Gastroesophageal sphincter (tissue), 4 donors: ENCODE data around the gene EBP. TPM values are rescaled to one million over a fixed set of nuclear protein-coding genes. Genes with fewer than 3 reads are reported as not detected.
A peak's percentile ranks its signal among the peaks of the same experiment; 100 is the strongest.

ENCODE experiments used
- ATAC-seq: fragments of 150-250 bp; one replicate; pipeline ENCODE4 v1.9.1; 2016; ENCODE audit warnings: mild to moderate bottlenecking, moderate library complexity
- H3K27ac ChIP-seq, 4 donors: fragments of 200-600 bp; sonication (generic) in 3 of 4; 1 replicate in 3 of 4; 2 replicates in 1 of 4; pipeline ENCODE4 v1.5.1; 2016 to 2019
- H3K27me3 ChIP-seq: fragments of 200-600 bp; sonication (generic); one replicate; pipeline ENCODE4 v1.5.1; 2019
- H3K36me3 ChIP-seq, 2 donors: fragments of 200-600 bp; sonication (generic); one replicate each; pipeline ENCODE4 v1.5.1; 2019; ENCODE audit warnings: control low read depth in 1 of 2
- H3K4me1 ChIP-seq, 3 donors: fragments of 200-600 bp; sonication (generic); 1 replicate in 2 of 3; 2 replicates in 1 of 3; pipeline ENCODE4 v1.5.1; 2016 to 2019; ENCODE audit warnings: control low read depth in 2 of 3
- H3K4me3 ChIP-seq, 2 donors: fragments of 200-600 bp; sonication (generic); one replicate each; pipeline ENCODE4 v1.5.1; 2019; ENCODE audit warnings: mild to moderate bottlenecking in 1 of 2, moderate library complexity in 1 of 2
- H3K9me3 ChIP-seq, 3 donors: fragments of 200-600 bp; sonication (generic); one replicate each; pipeline ENCODE4 v1.5.1; 2017 to 2019; ENCODE audit warnings: control low read depth in 2 of 3
- EP300 ChIP-seq: sonication (generic); formaldehyde crosslinking; IDR thresholded peaks from one replicate; pipeline ENCODE4 v1.6.1; 2017; ENCODE audit warnings: antibody characterized with exemption, mild to moderate bottlenecking
- POLR2A ChIP-seq, 2 donors: fragments of 450-650 bp; IDR thresholded peaks; one replicate each; pipeline ENCODE4 v1.6.1; 2017; ENCODE audit warnings: antibody characterized with exemption in 2 of 2, mild to moderate bottlenecking in 2 of 2, moderate library complexity in 1 of 2
- POLR2AphosphoS5 ChIP-seq: sonication (generic); formaldehyde crosslinking; IDR thresholded peaks from one replicate; pipeline ENCODE4 v1.6.1; 2017; ENCODE audit warnings: antibody characterized with exemption
- WGBS, 2 donors: methylation state at CpG; one replicate each; pipeline ENCODE4 v1.1.5; 2018; ENCODE audit warnings: low coverage in 1 of 2; 5-methylcytosine and 5-hydroxymethylcytosine counted together
- total RNA-seq, 4 donors: library from RNA; depleted of rRNA; stranded (reverse); fragments of >200 nt; gene quantifications; one replicate each; pipeline ENCODE4 v1.1.0, GENCODE V29; 2016
- TF ChIP-seq, protein P1 (sequence below), 4 experiments: fragments of 200-600 bp in 2 of 4; fragments of 450-650 bp in 2 of 4; sonication (generic) in 1 of 4; IDR thresholded peaks; one replicate each; pipeline ENCODE4 v1.5.1; 2017 to 2019; ENCODE audit warnings: antibody characterized with exemption in 4 of 4, mild to moderate bottlenecking in 2 of 4, moderate library complexity in 2 of 4

EBP gene
- total RNA-seq, 4 donors from 2014 or later, result 12.9 to 17.7 (median 14.5) TPM

DNA sequence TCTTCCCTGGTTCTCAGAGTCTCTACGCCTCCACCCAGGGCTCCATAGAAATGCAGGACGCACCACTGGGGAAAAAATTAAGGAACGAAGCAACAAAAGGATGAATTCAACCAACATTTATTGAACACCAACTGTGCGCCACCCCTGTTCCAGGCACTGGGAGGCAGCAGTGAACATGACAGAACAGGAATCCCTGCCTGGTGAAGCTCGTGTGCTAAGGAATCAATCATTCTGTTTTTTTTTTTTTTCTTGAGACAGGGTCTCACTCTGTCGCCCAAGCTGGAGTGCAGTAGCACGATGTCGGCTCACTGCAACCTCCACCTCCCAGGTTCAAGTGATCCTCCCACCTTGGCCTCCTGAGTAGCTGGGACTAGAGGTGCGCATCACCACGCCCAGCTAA lies 47.5 kb upstream of the EBP start:
- Histone ChIP-seq H3K4me1 (peaks cover 0 to 22% (median 0%) of the 10 kb centered on the region in 3 donors), H3K4me3 (no peak overlapping the region), H3K9me3 (no peaks in the 10 kb centered on the region), H3K27me3 (no peaks in the 10 kb centered on the region), H3K36me3 (peaks cover 0 to 6% of the 10 kb centered on the region in 2 donors), H3K27ac (no peak overlapping the region)
- WGBS, 2 donors, result 45 to 53% methylated on average over 3 of the region's 10 CpGs
- ATAC-seq, result no peak
- TF ChIP-seq, protein P1, sequence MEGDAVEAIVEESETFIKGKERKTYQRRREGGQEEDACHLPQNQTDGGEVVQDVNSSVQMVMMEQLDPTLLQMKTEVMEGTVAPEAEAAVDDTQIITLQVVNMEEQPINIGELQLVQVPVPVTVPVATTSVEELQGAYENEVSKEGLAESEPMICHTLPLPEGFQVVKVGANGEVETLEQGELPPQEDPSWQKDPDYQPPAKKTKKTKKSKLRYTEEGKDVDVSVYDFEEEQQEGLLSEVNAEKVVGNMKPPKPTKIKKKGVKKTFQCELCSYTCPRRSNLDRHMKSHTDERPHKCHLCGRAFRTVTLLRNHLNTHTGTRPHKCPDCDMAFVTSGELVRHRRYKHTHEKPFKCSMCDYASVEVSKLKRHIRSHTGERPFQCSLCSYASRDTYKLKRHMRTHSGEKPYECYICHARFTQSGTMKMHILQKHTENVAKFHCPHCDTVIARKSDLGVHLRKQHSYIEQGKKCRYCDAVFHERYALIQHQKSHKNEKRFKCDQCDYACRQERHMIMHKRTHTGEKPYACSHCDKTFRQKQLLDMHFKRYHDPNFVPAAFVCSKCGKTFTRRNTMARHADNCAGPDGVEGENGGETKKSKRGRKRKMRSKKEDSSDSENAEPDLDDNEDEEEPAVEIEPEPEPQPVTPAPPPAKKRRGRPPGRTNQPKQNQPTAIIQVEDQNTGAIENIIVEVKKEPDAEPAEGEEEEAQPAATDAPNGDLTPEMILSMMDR (IDR thresholded peaks at IDR 0.05), result no peak
- no peak for TF ChIP-seq POLR2A (IDR thresholded peaks at IDR 0.05)
- no peak for TF ChIP-seq EP300
- TF ChIP-seq POLR2AphosphoS5, result no peak

DNA sequence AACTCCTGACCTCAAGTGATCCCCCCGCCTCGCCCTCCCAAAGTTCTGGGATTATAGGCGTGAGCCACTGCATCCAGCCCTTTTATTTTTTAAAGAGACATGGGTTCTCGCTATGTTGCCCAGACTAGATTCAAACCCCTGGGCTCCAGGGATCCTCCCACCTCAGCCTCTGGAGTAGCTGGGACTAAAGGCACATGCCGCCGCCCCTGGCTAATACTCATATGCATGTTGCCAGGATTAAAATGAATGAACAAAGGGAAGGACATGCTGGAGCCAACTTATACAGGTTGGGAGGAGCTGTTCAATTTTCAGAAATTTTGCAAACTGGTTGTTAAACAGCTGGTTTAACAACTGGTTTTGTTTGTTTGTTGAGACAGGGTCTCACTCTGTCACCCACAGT lies 47.0 kb upstream of the EBP start:
- no peaks in the 10 kb centered on the region for H3K9me3 ChIP-seq
- H3K27me3 ChIP-seq, result no peaks in the 10 kb centered on the region
- H3K27ac ChIP-seq, result no peak overlapping the region
- peaks cover 0 to 10% of the 10 kb centered on the region in 2 donors for H3K36me3 ChIP-seq
- 100% methylated on average over 1 of the region's 6 CpGs; no CpG with 5 or more reads in 1 of the 2 donors for WGBS, 2 donors
- no peak for TF ChIP-seq POLR2AphosphoS5
- peaks cover 0 to 22% (median 0%) of the 10 kb centered on the region in 3 donors for H3K4me1 ChIP-seq
- ATAC-seq, result no peak
- H3K4me3 ChIP-seq, result no peak overlapping the region

DNA sequence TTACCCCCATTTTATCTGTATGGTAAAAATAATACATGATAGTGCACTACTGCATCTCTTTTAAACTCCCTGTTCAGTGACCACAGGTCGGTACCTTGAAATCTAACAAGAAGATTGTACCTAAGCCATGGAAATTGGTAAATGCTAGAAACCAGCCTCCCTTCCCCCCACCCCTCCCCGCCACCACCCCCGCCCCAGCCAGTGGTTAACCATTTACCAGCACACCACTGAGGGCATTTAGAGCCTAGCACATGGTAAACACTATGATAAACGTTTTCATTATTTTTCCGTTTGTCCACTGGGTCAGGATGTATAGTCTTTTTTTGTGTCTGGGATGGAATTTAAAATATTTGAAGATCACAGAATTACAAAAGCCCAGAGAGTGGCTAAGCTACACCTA lies 46.3 kb upstream of the EBP start:
- 3 to 43% methylated on average over 2 to 4 of the region's 5 CpGs for WGBS, 2 donors
- no peak for ATAC-seq
- Histone ChIP-seq H3K36me3 (peaks cover 0 to 13% of the 10 kb centered on the region in 2 donors), H3K27me3 (no peaks in the 10 kb centered on the region), H3K4me3 (peak overlapping the region; percentile 70 to 81), H3K4me1 (peaks cover 0 to 22% (median 0%) of the 10 kb centered on the region in 3 donors), H3K27ac (peak overlapping the region in 3 of 4 donors; percentile 81 to 89 (median 85)), H3K9me3 (no peaks in the 10 kb centered on the region)
- TF ChIP-seq EP300 (no peak), POLR2A (IDR thresholded peaks at IDR 0.05) (no peak), POLR2AphosphoS5 (no peak)
- TF ChIP-seq, protein P1 (IDR thresholded peaks at IDR 0.05), result no peak

DNA sequence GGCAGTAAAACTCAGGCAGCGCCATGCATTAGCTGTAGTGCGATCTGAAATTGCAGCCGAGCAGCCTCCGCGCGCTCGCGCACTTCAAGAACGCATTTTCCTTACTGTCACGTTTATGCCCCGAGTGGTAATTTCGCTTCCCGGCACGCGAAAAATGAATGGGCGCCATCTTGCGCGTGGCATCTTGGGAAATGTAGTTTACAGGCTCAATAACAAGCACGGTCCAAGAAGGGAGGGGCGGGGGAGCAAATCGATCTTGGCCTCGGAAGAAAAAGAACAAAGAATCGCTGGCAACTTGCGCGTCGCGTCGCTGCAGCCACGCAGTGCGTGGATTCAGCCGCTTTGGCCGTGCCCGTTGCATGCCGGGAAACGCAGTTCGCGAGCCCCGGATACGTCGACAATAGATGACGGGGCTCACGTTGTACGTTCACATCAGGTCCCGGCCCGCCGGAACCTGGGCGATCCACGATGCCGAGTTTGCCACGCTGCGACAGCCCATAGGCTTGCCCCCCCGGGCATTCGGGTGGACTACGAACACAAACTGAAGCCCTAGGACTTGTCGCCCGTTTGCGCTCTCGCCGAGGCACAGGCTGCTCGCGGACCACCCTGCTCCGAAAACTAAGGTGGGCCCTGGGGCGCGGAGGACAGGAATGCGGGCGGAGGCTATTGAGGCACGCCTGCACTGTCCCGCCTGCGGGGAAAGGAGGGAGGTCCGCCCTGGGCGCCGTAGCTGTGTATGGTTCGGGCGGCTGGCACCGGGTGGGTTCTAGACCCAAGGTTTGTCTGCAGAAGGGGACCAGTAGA lies 45.6 kb upstream of the EBP start, which contains the start of gene FTSJ1:
Gene FTSJ1, plus strand, starts transcription at position 426 of the 804 bp plus-strand sequence. CDS start 1,849 bp downstream, outside the sequence.
- H3K27me3 ChIP-seq, result no peaks in the 10 kb centered on the region
- peaks cover 0 to 20% of the 10 kb centered on the region in 2 donors for H3K36me3 ChIP-seq
- WGBS, 2 donors, result 38% methylated on average over 18 of the region's 75 CpGs; no CpG with 5 or more reads in 1 of the 2 donors
- ATAC-seq, result peak; percentile 96
- peak within 1 kb of the TSS; percentile 75 to 89 (median 83) for H3K27ac ChIP-seq
- H3K4me3 ChIP-seq, result peak within 1 kb of the TSS; percentile 70 to 81
- TF ChIP-seq POLR2A (IDR thresholded peaks at IDR 0.05) (peak in 1 of 2 donors; percentile 35), EP300 (no peak), POLR2AphosphoS5 (peak; percentile 67)
- TF ChIP-seq, protein P1 (IDR thresholded peaks at IDR 0.05), result no peak
- H3K9me3 ChIP-seq, result no peaks in the 10 kb centered on the region
- H3K4me1 ChIP-seq, result peaks cover 0 to 22% (median 0%) of the 10 kb centered on the region in 3 donors

DNA sequence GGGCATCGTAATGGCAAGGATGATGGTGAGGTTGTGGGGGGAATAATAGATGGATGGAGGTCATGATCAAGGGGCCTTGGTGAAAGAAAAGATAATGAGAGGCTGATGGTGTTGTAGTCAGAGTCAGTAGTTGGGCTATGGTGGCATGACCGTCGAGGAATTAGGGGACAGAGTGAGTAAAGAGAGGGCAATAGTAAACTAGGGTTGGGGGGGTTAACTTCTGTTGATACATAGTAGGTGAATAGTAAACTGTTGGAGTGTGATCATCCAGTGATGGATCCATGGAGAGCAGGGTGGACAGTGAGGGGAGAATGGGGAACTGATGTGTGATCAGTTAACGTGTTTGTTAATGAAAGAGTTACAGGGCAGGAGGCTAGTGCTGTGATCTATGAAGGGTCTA lies 44.7 kb upstream of the EBP start:
- Histone ChIP-seq H3K4me1 (peaks cover 0 to 22% (median 0%) of the 10 kb centered on the region in 3 donors), H3K27ac (peak overlapping the region; percentile 75 to 89 (median 83)), H3K9me3 (no peaks in the 10 kb centered on the region), H3K36me3 (peaks cover 0 to 29% of the 10 kb centered on the region in 2 donors), H3K27me3 (no peaks in the 10 kb centered on the region), H3K4me3 (peak overlapping the region; percentile 70 to 81)
- ATAC-seq, result no peak
- WGBS, 2 donors, result 44 to 69% methylated on average over 2 to 4 of the region's 4 CpGs
- TF ChIP-seq, protein P1 (IDR thresholded peaks at IDR 0.05), result no peak
- TF ChIP-seq POLR2A (IDR thresholded peaks at IDR 0.05) (no peak), POLR2AphosphoS5 (no peak), EP300 (no peak)
